Tibial nerve (tissue), 3 donors: ENCODE results near the gene ODF2.

Experiments used
- CTCF ChIP-seq, 5 experiments: fragments of 200-600 bp in 3 of 5; fragments of 450-650 bp in 2 of 5; sonication (generic) in 3 of 5; IDR thresholded peaks; one replicate each; pipeline ENCODE4 v1.5.1; 2016 to 2019; ENCODE audit warnings: antibody characterized with exemption in 5 of 5, mild to moderate bottlenecking in 3 of 5, moderate library complexity in 2 of 5
- POLR2A ChIP-seq, 2 donors: fragments of 450-650 bp; IDR thresholded peaks; one replicate each; pipeline ENCODE4 v1.6.1; 2017; ENCODE audit warnings: antibody characterized with exemption in 2 of 2, mild to moderate bottlenecking in 2 of 2, moderate library complexity in 2 of 2

- TF ChIP-seq CTCF (IDR thresholded peaks at IDR 0.05) (no peak), POLR2A (IDR thresholded peaks at IDR 0.05) (no peak)
Measured at GRCh38 chr9:128456613-128457061, 831 bp downstream of the ODF2 start.
